HL-60 (cell line): ENCODE results near the gene GSTM1.

Experiments
- CTCF ChIP-seq: IDR thresholded peaks from one replicate; pipeline ENCODE4 v1.5.1; 2011; ENCODE audit warnings: low read length, control low read depth, inconsistent platforms; ENCODE audit not compliant: insufficient read depth
- SPI1 ChIP-seq: IDR thresholded peaks from 2 replicates; pipeline ENCODE4 v1.6.1; 2012; ENCODE audit warnings: low read depth, mild to moderate bottlenecking, borderline replicate concordance

DNA sequence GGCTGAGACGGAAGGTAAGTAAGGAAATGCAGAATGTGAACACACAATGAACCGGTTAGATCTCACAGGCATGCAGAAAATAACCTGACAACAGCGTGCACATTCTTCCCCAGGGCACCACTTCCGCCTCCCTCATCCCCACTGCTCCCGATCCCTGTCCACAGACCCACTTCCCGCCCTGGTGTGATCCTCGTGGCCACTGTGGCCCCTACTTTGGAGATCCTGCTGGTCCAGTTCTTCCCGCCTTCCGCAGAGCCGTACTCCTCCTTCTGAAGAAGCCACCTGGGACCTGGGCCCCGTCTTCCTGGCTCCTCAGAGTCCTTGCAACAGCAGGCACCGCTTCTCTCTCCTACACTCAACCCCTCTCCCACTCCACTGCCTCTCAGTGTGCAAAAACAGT, 33.1 kb upstream of the GSTM1 start:
- TF ChIP-seq CTCF = no peak
- no peak for TF ChIP-seq SPI1
